NAMALWA (cell line): ENCODE measurements around the gene ATP2A1.
"Not testable (repeated sequence)": the region's sequence is repeated elsewhere in the genome, so short reads cannot be mapped to it uniquely, and the experiment has no call there.

Source experiments
- DNase-seq: peaks from one replicate; pipeline ENCODE4 v3.0.0-alpha.2; 2015; ENCODE audit warnings: low spot score

ATP2A1 gene

GRCh38 chr16:28910086-28911031 lies 32.1 kb downstream of the ATP2A1 start:
- DNase-seq, result peak; percentile 84

- no peak for DNase-seq
Observed at GRCh38 chr16:28912558-28912957, 34.3 kb downstream of the ATP2A1 start.

GRCh38 chr16:28913946-28914724 lies 35.8 kb downstream of the ATP2A1 start:
- no peak for DNase-seq

- no peak for DNase-seq
Observed at GRCh38 chr16:28915181-28915580, 36.9 kb downstream of the ATP2A1 start.

- DNase-seq, result no peak
Observed at GRCh38 chr16:28917095-28917494, 38.8 kb downstream of the ATP2A1 start.

- DNase-seq, result no peak
Observed at GRCh38 chr16:28918698-28919097, 40.4 kb downstream of the ATP2A1 start.

GRCh38 chr16:28923231-28923587 lies 44.9 kb downstream of the ATP2A1 start:
- peak; percentile 49 for DNase-seq

GRCh38 chr16:28923652-28924398 lies 45.5 kb downstream of the ATP2A1 start:
- peak; percentile 96 for DNase-seq

- no peak for DNase-seq
Observed at GRCh38 chr16:28924399-28924761, 46.1 kb downstream of the ATP2A1 start.

- DNase-seq, result peak; percentile 96
Observed at GRCh38 chr16:28924762-28925385, 46.6 kb downstream of the ATP2A1 start, which contains the start of gene RABEP2. Gene RABEP2 (minus strand): TSS chr16:28925238. CDS start chr16:28925163, 75 bp downstream.

GRCh38 chr16:28925386-28926228 lies 47.3 kb downstream of the ATP2A1 start:
- peak; percentile 85 for DNase-seq

- not testable (repeated sequence) for DNase-seq
Observed at GRCh38 chr16:28926284-28926683, 48.0 kb downstream of the ATP2A1 start.

- no peak for DNase-seq
Observed at GRCh38 chr16:28927815-28928214, 49.5 kb downstream of the ATP2A1 start.

- no peak for DNase-seq
Observed at GRCh38 chr16:28930203-28930602, 51.9 kb downstream of the ATP2A1 start.

GRCh38 chr16:28930652-28931051 lies 52.4 kb downstream of the ATP2A1 start:
- DNase-seq, result peak; percentile 96

GRCh38 chr16:28931801-28932225 lies 53.5 kb downstream of the ATP2A1 start, which contains the start of gene CD19:
Gene CD19 (plus strand): TSS chr16:28931971. CDS start chr16:28932001, 30 bp downstream.
- DNase-seq, result peak; percentile 61

GRCh38 chr16:28932339-28933141 lies 54.3 kb downstream of the ATP2A1 start:
- DNase-seq, result peak; percentile 40

- no peak for DNase-seq
Observed at GRCh38 chr16:28933171-28933570, 54.9 kb downstream of the ATP2A1 start.

GRCh38 chr16:28935346-28935745 lies 57.1 kb downstream of the ATP2A1 start:
- DNase-seq, result no peak
